Measurements from ENCODE around the gene EDIL3.

- peak; percentile 72 to 80 (median 79) for TF ChIP-seq CTCF (optimal IDR thresholded peaks at IDR 0.05 in 1 of 3, IDR thresholded peaks at IDR 0.05 in 1 of 3, conservative IDR thresholded peaks at IDR 0.05 in 1 of 3; ENCODE audit: extremely low read depth in 1 of 3, insufficient read depth in 2 of 3, low read length in 3 of 3)
- no peak for TF ChIP-seq EZH2 (IDR thresholded peaks at IDR 0.05; ENCODE audit: low read length)
Observed at GRCh38 chr5:83927140-83927733, 457.4 kb downstream of the EDIL3 start.

All from keratinocyte (primary cell).